ENCODE results near the gene MAT2A.
A peak's percentile ranks its signal among the peaks of the same experiment; 100 is the strongest.
"Not testable (repeated sequence)": the region's sequence is repeated elsewhere in the genome, so short reads cannot be mapped to it uniquely, and the experiment has no call there.

The MAT2A gene

DNA sequence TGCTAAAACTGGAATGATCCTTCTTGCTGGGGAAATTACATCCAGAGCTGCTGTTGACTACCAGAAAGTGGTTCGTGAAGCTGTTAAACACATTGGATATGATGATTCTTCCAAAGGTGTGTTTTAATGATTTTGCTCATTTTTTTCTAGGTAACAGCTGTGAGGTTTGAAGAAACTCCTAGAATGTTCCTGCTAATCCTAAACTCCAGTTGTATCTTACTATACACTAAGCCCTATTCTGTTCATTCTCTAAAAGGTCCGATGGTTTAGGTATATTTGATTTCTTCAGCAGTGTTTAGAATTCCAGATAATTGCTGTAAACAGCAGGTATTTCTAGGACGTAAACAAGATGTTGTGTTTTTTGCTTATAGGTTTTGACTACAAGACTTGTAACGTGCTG, 2.3 kb downstream of the MAT2A start:
- peak overlapping the region; percentile 77 for H3K9ac ChIP-seq (ENCODE audit: low read length)
- peak overlapping the region in 1 of 2 donors; percentile 76 for H3K4me3 ChIP-seq (ENCODE audit: low read depth in 1 of 2, low read length in 2 of 2)
- H3K27ac ChIP-seq (ENCODE audit: low read depth, low read length), result peak overlapping the region; percentile 96
- H3K27me3 ChIP-seq (ENCODE audit: control insufficient read depth in 1 of 2, insufficient read depth in 2 of 2, low read length in 2 of 2), result no peaks in the 10 kb centered on the region
- peaks cover 53% of the 10 kb centered on the region for H3K36me3 ChIP-seq (ENCODE audit: insufficient read depth, low read length)
- H3K4me1 ChIP-seq (ENCODE audit: insufficient read depth, low read length), result peaks cover 51% of the 10 kb centered on the region
- no peaks in the 10 kb centered on the region for H3K9me3 ChIP-seq (ENCODE audit: low read length)

DNA sequence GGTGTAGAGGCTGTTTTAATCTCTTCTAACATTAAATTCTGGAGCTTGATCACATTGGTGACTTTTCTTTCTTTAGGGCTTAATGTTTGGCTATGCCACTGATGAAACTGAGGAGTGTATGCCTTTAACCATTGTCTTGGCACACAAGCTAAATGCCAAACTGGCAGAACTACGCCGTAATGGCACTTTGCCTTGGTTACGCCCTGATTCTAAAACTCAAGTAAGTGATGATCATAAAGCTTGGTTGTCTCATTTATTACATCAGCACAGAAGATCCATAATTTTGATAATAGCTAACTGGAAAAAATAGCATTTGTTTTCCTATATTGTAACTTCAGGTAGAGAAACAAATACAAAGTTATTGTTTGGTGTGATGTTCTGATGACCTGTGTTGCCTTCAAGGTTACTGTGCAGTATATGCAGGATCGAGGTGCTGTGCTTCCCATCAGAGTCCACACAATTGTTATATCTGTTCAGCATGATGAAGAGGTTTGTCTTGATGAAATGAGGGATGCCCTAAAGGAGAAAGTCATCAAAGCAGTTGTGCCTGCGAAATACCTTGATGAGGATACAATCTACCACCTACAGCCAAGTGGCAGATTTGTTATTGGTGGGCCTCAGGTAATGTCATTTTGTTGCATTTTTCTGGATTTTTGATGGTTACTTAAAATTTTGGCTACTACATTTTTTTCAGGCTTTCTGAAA, 2.9 kb downstream of the MAT2A start:
- Histone ChIP-seq H3K36me3 (ENCODE audit: insufficient read depth, low read length) (peaks cover 53% of the 10 kb centered on the region), H3K4me3 (ENCODE audit: low read depth in 1 of 2, low read length in 2 of 2) (peak overlapping the region in 1 of 2 donors; percentile 76), H3K9ac (ENCODE audit: low read length) (peak overlapping the region; percentile 77), H3K27me3 (ENCODE audit: control insufficient read depth in 1 of 2, insufficient read depth in 2 of 2, low read length in 2 of 2) (no peaks in the 10 kb centered on the region), H3K4me1 (ENCODE audit: insufficient read depth, low read length) (peaks cover 45% of the 10 kb centered on the region), H3K9me3 (ENCODE audit: low read length) (no peaks in the 10 kb centered on the region), H3K27ac (ENCODE audit: low read depth, low read length) (peak overlapping the region; percentile 96)

DNA sequence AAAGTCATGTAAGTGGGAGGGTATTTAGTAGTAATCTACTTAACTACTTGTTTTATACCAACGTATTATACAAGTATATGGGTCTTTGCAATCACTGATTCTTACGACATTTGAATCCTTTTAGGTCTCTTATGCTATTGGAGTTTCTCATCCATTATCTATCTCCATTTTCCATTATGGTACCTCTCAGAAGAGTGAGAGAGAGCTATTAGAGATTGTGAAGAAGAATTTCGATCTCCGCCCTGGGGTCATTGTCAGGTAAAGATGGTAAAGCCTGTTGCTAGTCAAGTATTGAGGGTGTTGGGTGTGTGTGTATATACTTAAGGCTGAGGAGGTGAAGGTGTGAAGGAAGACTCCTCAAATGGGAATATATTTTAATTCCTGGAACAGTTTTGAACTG, 3.8 kb downstream of the MAT2A start:
- H3K9ac ChIP-seq (ENCODE audit: low read length), result peak overlapping the region; percentile 31
- H3K4me3 ChIP-seq (ENCODE audit: low read depth in 1 of 2, low read length in 2 of 2), result peak overlapping the region in 1 of 2 donors; percentile 4
- H3K4me1 ChIP-seq (ENCODE audit: insufficient read depth, low read length), result peaks cover 36% of the 10 kb centered on the region
- no peaks in the 10 kb centered on the region for H3K9me3 ChIP-seq (ENCODE audit: low read length)
- peaks cover 53% of the 10 kb centered on the region for H3K36me3 ChIP-seq (ENCODE audit: insufficient read depth, low read length)
- H3K27ac ChIP-seq (ENCODE audit: low read depth, low read length), result no peak overlapping the region
- H3K27me3 ChIP-seq (ENCODE audit: control insufficient read depth in 1 of 2, insufficient read depth in 2 of 2, low read length in 2 of 2), result no peaks in the 10 kb centered on the region

DNA sequence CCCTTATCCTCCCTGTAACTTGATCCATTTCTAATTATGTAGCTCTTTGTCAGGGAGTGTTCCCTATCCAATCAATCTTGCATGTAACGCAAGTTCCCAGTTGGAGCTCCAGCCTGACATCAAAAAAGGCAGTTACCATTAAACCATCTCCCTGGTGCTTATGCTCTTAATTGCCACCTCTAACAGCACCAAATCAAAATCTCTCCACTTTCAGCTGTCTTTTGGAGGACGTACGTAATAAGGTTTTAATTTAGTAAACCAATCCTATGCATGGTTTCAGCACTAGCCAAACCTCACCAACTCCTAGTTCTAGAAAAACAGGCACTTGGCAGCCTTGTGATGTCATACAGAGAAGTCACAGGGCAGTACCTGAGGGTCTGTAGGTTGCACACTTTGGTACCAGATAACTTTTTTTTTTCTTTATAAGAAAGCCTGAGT, 5.3 kb downstream of the MAT2A start:
- not testable (repeated sequence) for H3K27ac ChIP-seq (ENCODE audit: low read depth, low read length); H3K9me3 ChIP-seq (ENCODE audit: low read length); H3K27me3 ChIP-seq (ENCODE audit: control insufficient read depth in 1 of 2, insufficient read depth in 2 of 2, low read length in 2 of 2); H3K9ac ChIP-seq (ENCODE audit: low read length); H3K4me3 ChIP-seq (ENCODE audit: low read depth in 1 of 2, low read length in 2 of 2)
- H3K4me1 ChIP-seq (ENCODE audit: insufficient read depth, low read length), result peaks cover 36% of the 10 kb centered on the region
- H3K36me3 ChIP-seq (ENCODE audit: insufficient read depth, low read length), result peaks cover 58% of the 10 kb centered on the region

DNA sequence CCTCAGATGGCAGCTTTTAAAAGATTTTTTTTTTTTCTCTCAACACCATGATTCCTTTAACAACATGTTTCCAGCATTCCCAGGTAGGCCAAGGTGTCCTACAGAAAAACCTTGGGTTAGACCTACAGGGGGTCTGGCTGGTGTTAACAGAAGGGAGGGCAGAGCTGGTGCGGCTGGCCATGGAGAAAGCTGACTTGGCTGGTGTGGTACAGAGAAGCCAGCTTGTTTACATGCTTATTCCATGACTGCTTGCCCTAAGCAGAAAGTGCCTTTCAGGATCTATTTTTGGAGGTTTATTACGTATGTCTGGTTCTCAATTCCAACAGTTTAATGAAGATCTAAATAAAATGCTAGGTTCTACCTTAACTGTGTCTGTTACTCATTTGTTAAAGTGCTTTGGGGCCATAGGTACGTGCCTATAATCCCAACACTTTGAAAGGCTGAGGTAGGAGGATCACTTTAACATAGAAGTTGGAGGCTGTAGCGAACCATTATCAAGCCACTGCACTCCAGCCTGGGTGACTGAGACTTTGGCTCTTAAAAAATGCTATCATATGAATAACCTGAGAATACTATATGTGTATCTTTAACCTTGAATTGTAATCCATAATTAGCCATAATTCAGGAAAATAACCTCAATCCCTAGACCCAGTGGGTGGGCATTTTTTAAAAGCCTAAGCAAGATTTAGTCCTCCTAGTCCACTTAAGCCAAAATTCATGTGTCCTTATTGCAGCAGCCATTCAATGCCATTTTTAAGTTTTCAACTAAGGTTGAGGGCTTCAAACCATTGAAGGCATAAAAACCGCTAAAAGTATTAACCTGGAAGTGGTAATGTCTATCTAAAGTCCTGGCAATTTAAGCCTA, 6.2 kb downstream of the MAT2A start:
- H3K27ac ChIP-seq (ENCODE audit: low read depth, low read length); H3K4me3 ChIP-seq (ENCODE audit: low read depth in 1 of 2, low read length in 2 of 2); H3K27me3 ChIP-seq (ENCODE audit: control insufficient read depth in 1 of 2, insufficient read depth in 2 of 2, low read length in 2 of 2); H3K9ac ChIP-seq (ENCODE audit: low read length); H3K9me3 ChIP-seq (ENCODE audit: low read length): not testable (repeated sequence)
- Histone ChIP-seq H3K4me1 (ENCODE audit: insufficient read depth, low read length) (peaks cover 36% of the 10 kb centered on the region), H3K36me3 (ENCODE audit: insufficient read depth, low read length) (peaks cover 64% of the 10 kb centered on the region)

DNA sequence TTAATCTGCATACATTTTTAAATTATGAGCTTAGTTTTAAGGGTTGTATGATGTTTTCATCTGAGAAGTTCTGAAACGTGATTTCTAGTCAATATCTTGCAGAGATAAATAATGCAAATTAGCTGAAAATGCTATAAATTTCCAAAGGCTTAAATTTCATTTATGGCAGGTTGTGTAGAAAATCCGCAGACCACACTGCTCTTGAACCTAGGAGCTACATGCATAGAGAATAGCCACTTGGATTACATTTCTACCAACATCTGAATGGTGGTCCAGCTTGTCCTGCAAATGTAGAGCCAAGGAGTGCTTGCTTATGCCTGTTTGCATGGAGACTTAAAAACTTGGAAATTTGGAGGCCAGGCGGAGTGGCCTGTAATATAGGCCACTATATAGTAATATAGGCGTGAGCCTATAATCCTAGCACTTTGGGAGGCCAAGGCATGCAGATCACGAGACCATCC, 6.8 kb downstream of the MAT2A start:
- H3K4me1 ChIP-seq (ENCODE audit: insufficient read depth, low read length), result peaks cover 32% of the 10 kb centered on the region
- H3K4me3 ChIP-seq (ENCODE audit: low read depth in 1 of 2, low read length in 2 of 2), result no peak overlapping the region
- no peak overlapping the region for H3K9ac ChIP-seq (ENCODE audit: low read length)
- no peaks in the 10 kb centered on the region for H3K27me3 ChIP-seq (ENCODE audit: control insufficient read depth in 1 of 2, insufficient read depth in 2 of 2, low read length in 2 of 2)
- no peak overlapping the region for H3K27ac ChIP-seq (ENCODE audit: low read depth, low read length)
- H3K9me3 ChIP-seq (ENCODE audit: low read length), result no peaks in the 10 kb centered on the region
- H3K36me3 ChIP-seq (ENCODE audit: insufficient read depth, low read length), result peaks cover 68% of the 10 kb centered on the region

DNA sequence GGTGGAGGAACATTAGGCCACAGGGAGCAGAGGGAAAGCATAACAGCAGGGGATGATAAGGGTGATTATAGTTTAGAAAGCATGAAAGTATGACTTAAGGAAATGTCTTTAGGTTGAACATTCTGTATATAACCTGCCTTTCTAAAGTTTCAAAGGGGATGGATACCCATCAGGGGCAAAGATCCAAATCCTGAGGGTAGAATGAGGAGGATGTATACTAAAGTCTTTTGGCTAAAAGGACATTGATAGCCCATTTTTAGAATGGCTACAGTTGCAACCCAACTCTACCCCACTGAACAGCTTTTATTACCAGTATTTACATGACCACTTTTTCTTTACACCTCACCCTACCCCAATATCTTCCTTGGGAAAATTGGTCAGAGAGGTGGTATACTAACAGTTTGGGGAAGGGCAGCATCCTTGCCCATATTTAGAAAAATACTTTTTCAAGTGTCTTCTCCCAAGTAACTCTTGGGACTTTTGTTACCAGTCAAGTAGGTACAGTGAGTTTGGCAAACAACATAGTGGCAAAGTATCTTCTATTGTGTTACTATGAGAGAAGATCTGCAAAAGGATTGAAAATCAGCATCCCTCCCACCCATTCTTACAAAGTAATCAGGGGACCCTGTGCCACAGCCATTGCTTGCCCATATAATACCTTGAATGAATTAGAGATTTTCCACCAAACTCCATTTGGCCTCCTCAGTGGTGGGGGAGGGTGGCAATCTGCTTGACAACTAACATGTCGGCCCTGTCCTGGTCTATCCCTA, 8.3 kb downstream of the MAT2A start:
- H3K27ac ChIP-seq (ENCODE audit: low read depth, low read length), result no peak overlapping the region
- no peaks in the 10 kb centered on the region for H3K27me3 ChIP-seq (ENCODE audit: control insufficient read depth in 1 of 2, insufficient read depth in 2 of 2, low read length in 2 of 2)
- no peak overlapping the region for H3K4me3 ChIP-seq (ENCODE audit: low read depth in 1 of 2, low read length in 2 of 2)
- H3K4me1 ChIP-seq (ENCODE audit: insufficient read depth, low read length), result peaks cover 17% of the 10 kb centered on the region
- no peak overlapping the region for H3K9ac ChIP-seq (ENCODE audit: low read length)
- H3K9me3 ChIP-seq (ENCODE audit: low read length), result no peaks in the 10 kb centered on the region
- H3K36me3 ChIP-seq (ENCODE audit: insufficient read depth, low read length), result peaks cover 66% of the 10 kb centered on the region

DNA sequence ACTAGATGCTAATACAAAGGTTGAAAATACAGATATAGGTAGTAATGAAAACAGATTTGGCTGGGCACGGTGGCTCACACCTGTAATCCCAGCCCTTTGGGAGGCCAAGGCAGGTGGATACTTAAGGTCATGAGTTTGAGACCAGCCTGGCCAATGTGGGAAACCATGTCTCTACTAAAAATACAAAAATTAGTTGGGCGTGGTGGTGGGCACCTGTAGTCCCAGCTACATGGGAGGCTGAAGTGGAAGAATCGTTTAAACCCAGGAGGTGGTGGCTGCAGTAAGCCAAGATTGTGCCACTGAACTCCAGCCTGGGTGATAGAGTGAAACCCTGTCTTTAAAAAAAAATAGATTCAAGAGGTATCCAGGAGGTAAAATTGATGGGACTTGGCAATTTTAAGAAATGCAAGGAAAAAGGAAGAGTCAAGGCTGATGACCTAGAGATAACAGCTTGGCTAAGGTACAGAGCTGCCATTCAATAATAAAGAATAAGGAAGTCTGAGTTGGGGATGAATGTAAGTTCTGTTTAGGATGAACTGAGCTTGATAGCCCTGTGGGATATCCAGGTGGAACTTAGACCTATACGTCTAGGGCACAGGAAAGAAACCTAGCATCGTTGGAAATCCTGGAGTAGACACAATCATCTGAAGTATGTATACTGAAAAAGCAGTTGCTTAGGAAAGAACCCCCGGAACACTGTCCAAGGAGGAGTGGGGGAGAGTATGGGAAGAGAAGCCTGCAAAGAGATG, 9.1 kb downstream of the MAT2A start:
- H3K4me3 ChIP-seq (ENCODE audit: low read depth in 1 of 2, low read length in 2 of 2), result no peak overlapping the region

DNA sequence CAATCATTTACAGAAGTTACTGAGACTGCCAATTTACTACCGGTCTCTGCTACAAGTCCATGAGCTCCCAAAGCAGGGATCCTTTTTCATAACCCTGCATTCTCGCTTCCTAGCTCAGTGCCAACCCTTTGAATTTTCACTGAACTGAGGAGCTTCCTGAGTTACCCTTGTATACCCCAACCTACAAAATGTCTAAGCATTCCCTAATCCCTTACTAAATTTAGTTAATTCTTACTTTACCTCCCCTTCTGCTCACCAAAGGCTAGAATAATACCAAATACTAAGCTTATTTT, 9.6 kb downstream of the MAT2A start:
- Histone ChIP-seq H3K36me3 (ENCODE audit: insufficient read depth, low read length) (peaks cover 66% of the 10 kb centered on the region), H3K9me3 (ENCODE audit: low read length) (no peaks in the 10 kb centered on the region), H3K27me3 (ENCODE audit: control insufficient read depth in 1 of 2, insufficient read depth in 2 of 2, low read length in 2 of 2) (no peaks in the 10 kb centered on the region), H3K27ac (ENCODE audit: low read depth, low read length) (no peak overlapping the region), H3K4me1 (ENCODE audit: insufficient read depth, low read length) (peaks cover 8% of the 10 kb centered on the region), H3K4me3 (ENCODE audit: low read depth in 1 of 2, low read length in 2 of 2) (no peak overlapping the region), H3K9ac (ENCODE audit: low read length) (no peak overlapping the region)

More for the DNA sequence above, 9.1 kb downstream of the MAT2A start:
- H3K4me1 ChIP-seq (ENCODE audit: insufficient read depth, low read length), result peaks cover 10% of the 10 kb centered on the region
- H3K9me3 ChIP-seq (ENCODE audit: low read length), result no peaks in the 10 kb centered on the region
- no peak overlapping the region for H3K27ac ChIP-seq (ENCODE audit: low read depth, low read length)
- peaks cover 66% of the 10 kb centered on the region for H3K36me3 ChIP-seq (ENCODE audit: insufficient read depth, low read length)
- no peaks in the 10 kb centered on the region for H3K27me3 ChIP-seq (ENCODE audit: control insufficient read depth in 1 of 2, insufficient read depth in 2 of 2, low read length in 2 of 2)
- H3K9ac ChIP-seq (ENCODE audit: low read length), result no peak overlapping the region

DNA sequence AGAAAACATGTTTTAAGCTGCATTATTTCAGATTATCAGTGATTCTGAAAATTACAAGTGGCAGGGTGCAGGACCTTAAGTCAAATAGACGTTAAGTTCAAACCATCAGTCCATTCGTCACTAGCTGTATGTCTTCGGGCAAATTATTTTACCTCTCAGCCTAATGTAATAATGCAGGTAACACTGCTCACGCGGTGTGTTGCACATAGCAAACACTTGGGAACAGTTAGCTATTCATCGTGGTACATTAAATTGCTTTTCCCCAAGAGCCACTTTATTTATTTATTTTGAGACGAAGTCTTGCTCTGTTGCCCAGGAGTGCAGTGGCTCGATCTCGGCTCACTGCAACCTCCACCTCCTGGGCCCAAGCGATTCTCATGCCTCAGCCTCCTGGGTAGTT, 10.1 kb downstream of the MAT2A start:
- Histone ChIP-seq H3K9ac (ENCODE audit: low read length) (no peak overlapping the region), H3K27me3 (ENCODE audit: control insufficient read depth in 1 of 2, insufficient read depth in 2 of 2, low read length in 2 of 2) (no peaks in the 10 kb centered on the region), H3K4me3 (ENCODE audit: low read depth in 1 of 2, low read length in 2 of 2) (no peak overlapping the region), H3K36me3 (ENCODE audit: insufficient read depth, low read length) (peaks cover 64% of the 10 kb centered on the region), H3K27ac (ENCODE audit: low read depth, low read length) (no peak overlapping the region), H3K4me1 (ENCODE audit: insufficient read depth, low read length) (peaks cover 7% of the 10 kb centered on the region), H3K9me3 (ENCODE audit: low read length) (no peaks in the 10 kb centered on the region)

DNA sequence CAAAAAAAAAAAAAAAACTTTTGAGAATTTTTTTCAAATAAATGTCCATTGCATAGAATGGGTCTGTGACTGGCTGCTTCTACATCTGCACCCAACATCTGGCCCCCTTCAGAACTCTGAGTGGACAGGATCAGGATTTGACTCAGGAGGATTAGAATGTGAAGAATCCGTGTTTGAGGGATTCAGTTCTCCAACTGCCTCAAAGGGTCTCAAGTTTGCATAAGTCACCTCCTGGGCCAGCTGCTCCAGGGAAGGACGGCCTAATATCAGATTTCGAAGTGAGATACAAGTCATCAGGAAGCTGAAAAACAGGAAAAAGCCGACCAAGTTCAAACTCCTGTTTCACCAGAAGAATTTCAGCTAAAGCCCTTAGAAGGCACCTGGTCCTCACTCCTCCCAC, 10.9 kb downstream of the MAT2A start:
- H3K4me1 ChIP-seq (ENCODE audit: insufficient read depth, low read length), result no peaks in the 10 kb centered on the region
- no peaks in the 10 kb centered on the region for H3K27me3 ChIP-seq (ENCODE audit: control insufficient read depth in 1 of 2, insufficient read depth in 2 of 2, low read length in 2 of 2)
- H3K27ac ChIP-seq (ENCODE audit: low read depth, low read length), result no peak overlapping the region
- no peak overlapping the region for H3K4me3 ChIP-seq (ENCODE audit: low read depth in 1 of 2, low read length in 2 of 2)
- no peaks in the 10 kb centered on the region for H3K9me3 ChIP-seq (ENCODE audit: low read length)
- H3K36me3 ChIP-seq (ENCODE audit: insufficient read depth, low read length), result peaks cover 65% of the 10 kb centered on the region
- H3K9ac ChIP-seq (ENCODE audit: low read length), result peak overlapping the region; percentile 10

All from muscle layer of colon (tissue), 2 donors.